ENCODE data around the gene NFASC.

NFASC gene

GRCh38 chr1:204891860-204892259 is 21.2 kb downstream of the NFASC start:
- DNase-seq = no peak

GRCh38 chr1:204894031-204894430 is 23.4 kb downstream of the NFASC start:
- DNase-seq = no peak

- no peak for DNase-seq
These were observed 23.9 kb downstream of the NFASC start for GRCh38 chr1:204894606-204895005.

GRCh38 chr1:204896023-204896422 is 25.4 kb downstream of the NFASC start:
- DNase-seq = no peak

GRCh38 chr1:204896787-204897469 is 26.3 kb downstream of the NFASC start:
- no peak for DNase-seq

- no peak for DNase-seq
These were observed 30.1 kb downstream of the NFASC start for GRCh38 chr1:204900721-204901120.

- no peak for DNase-seq
These were observed 32.0 kb downstream of the NFASC start for GRCh38 chr1:204902671-204903070.

- DNase-seq = no peak
These were observed 33.7 kb downstream of the NFASC start for GRCh38 chr1:204904228-204904810.

- no peak for DNase-seq
These were observed 38.4 kb downstream of the NFASC start for GRCh38 chr1:204909109-204909508.

GRCh38 chr1:204915861-204916495 is 45.3 kb downstream of the NFASC start:
- DNase-seq = no peak

GRCh38 chr1:204917802-204918201 is 47.1 kb downstream of the NFASC start:
- DNase-seq = no peak

- DNase-seq = no peak
These were observed 49.8 kb downstream of the NFASC start for GRCh38 chr1:204920511-204920910.

GRCh38 chr1:204920967-204921366 is 50.3 kb downstream of the NFASC start:
- no peak for DNase-seq

GRCh38 chr1:204921855-204922516 is 51.3 kb downstream of the NFASC start:
- DNase-seq = no peak

- DNase-seq = no peak
These were observed 52.5 kb downstream of the NFASC start for GRCh38 chr1:204923201-204923600.

GRCh38 chr1:204923626-204924012 is 53.0 kb downstream of the NFASC start:
- DNase-seq = no peak

GRCh38 chr1:204924013-204924759 is 53.5 kb downstream of the NFASC start:
- DNase-seq = no peak

- no peak for DNase-seq
These were observed 55.0 kb downstream of the NFASC start for GRCh38 chr1:204925701-204926100.

GRCh38 chr1:204927673-204928641 is 57.3 kb downstream of the NFASC start:
- DNase-seq = no peak

GRCh38 chr1:204928671-204929486 is 58.2 kb downstream of the NFASC start:
- no peak for DNase-seq

All from stimulated activated CD4-positive, alpha-beta T cell treated with anti-CD3 and anti-CD28 coated beads, Interleukin-2, amount 100 ng/mL, for 48 hours (primary cell).